HPDE6-E6E7 (cell line): ENCODE measurements around the gene SYT9.

Experiments
- DNase-seq: peaks from one replicate; pipeline ENCODE4 v3.0.0; 2011; ENCODE audit warnings: missing footprints; ENCODE audit errors: extremely low spot score

SYT9 gene

GRCh38 chr11:7423946-7424345 lies 172.2 kb downstream of the SYT9 start:
- DNase-seq = no peak

GRCh38 chr11:7427733-7428132 lies 176.0 kb downstream of the SYT9 start:
- DNase-seq = no peak

- DNase-seq = no peak
Measured at GRCh38 chr11:7428196-7428595, 176.5 kb downstream of the SYT9 start.

DNA sequence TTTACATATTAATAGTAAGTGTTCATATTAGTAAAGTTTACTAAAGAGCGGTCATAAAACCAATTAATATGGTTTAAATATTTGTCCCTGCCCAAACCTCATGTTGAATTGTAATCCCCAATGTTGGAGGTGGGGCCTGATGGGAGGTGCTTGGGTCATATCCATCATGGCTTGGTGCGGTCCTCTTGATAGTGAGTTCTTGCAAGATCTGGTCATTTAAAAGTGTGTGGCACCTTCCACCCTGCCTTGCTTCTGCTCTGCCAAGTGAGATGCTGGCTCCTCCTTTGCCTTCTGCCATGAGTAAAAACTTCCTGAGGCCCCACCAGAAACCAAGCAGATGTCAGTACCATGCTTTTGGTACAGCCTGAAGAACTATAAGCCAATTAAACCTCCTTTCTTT lies 178.8 kb downstream of the SYT9 start:
- no peak for DNase-seq

DNA sequence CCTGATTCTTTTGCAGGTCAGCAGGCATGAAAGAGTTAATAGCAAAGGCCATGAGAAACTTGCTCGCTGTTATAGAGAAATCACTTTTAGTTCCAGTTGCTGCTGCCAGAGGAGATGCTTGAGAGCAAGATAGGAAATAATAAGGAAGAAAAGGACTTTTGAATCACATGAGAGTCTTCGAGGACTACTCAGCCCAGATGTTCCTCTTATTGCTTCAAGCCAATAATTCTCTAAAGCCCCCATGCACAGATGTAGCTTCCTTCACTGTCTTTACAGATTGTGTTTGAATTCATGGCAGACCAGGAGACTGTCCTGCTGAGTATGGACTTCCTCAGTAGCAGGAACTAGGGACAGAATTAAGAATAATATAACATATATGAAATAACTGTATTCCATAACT lies 183.5 kb downstream of the SYT9 start:
- no peak for DNase-seq

DNA sequence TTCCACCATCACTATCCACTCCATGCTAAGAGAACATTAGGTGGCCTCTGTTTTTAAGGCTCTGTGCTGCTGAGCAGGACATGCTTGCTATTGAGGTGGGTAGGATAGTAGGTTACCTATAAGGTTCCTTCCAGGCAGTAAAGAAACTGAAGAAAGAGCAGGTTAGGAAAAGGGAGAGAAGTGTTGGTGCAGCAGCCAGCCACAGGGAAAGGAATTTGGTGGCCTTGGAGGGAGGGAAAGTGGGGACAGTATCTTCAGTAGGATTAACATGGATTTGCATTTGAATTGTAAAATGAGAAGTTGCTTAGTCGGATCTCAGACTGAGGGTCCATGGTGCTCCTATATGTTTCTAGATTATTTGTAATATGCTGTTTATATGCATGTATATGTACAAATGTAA lies 184.4 kb downstream of the SYT9 start:
- DNase-seq = no peak

- DNase-seq = no peak
Measured at GRCh38 chr11:7436657-7437056, 185.0 kb downstream of the SYT9 start.

DNA sequence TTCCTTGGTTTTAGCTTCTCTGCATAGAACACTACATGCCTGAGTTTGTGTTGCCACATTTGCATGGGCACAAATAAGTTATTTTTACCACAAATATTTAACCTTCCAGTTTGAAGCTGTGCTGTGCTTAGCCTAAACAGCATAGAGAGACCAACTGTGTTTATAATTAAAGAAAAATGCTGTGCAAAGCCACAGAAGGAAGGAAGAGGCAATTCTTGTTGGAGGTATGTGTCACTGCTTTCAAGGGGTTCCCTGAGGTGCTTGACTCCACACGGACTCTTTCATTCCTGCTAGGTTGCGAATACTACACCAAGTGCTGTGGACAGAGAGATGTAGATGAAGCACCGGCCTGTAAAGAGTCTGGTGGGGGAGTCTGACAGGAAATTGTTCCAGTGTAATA lies 186.0 kb downstream of the SYT9 start:
- no peak for DNase-seq

DNA sequence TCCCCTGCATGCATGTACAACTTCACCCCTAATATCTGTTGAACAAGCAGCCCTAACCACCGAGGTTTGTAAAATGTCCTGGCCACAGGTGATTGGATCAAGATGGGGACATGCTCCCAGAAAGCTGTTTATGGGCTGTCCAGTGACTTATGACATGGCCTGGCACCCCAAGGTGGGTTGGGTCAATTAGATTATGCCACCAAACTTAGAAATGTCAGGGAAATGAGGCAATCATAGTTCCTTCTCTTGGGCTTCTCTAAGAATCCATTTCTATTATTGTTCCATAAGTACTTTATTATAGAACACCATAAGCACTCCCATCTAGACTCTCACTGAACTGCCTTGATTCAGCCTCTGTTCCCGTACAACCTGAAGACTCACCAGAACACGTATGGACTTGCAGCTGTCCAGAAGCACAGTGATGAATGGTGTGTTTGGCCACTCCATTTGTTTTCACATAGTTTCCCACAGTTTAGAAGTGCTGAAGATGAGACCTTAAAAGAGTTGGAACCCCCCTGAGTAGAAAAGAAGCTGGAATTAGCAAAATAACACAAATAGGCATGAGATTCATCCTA lies 188.1 kb downstream of the SYT9 start:
- DNase-seq = no peak

DNA sequence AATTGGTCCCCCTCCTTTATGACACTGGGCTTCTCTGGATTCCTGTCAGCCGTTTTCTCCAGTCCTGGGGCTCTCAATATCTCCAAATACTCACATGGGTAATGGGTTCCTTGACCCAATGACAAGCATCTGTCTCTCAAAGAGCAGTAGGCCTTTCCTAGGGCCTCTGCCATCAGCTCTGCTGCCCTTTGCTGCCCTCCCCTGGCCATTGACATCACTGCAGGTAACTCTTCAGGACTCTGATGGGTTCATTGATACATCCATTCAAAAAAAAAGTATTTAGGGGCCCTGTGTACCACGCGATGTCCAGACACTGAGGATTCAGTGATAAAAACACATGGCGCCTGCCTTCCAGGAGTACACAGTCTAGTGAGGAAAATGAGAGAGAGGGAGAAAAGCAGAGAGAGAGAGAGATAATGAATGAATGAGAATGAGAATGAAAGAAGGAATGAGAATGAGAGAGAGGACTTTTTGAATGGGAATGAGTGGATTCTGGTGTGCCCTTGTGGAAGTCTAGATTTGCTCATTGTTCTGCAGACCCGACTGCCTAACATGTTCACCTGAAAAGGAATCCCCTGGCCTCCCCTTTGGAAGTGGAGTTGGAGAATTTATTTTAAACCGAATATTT lies 191.0 kb downstream of the SYT9 start:
- peak; percentile 34 for DNase-seq

- DNase-seq = no peak
Measured at GRCh38 chr11:7444091-7444981, 192.6 kb downstream of the SYT9 start.

GRCh38 chr11:7445564-7445963 lies 193.9 kb downstream of the SYT9 start:
- DNase-seq = no peak

DNA sequence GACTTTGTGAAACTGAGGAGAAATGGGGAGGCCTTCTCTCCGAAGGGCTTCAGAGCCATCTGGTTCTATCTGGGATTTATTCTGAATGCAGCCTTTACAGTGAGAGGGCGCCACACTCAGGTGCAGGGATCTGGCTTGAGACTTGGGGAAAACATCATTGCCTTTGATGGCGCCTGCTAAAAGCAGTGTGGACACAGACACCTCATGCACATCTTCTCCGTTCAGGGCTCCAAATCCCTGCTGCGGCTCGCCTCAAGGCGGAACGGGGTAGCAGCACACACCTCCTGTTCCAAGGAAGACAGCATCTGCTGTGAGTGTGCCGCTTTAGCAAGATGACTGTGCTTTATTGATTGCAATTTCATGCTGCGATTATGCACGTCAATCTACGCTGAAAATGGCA lies 196.5 kb downstream of the SYT9 start:
- DNase-seq = no peak

DNA sequence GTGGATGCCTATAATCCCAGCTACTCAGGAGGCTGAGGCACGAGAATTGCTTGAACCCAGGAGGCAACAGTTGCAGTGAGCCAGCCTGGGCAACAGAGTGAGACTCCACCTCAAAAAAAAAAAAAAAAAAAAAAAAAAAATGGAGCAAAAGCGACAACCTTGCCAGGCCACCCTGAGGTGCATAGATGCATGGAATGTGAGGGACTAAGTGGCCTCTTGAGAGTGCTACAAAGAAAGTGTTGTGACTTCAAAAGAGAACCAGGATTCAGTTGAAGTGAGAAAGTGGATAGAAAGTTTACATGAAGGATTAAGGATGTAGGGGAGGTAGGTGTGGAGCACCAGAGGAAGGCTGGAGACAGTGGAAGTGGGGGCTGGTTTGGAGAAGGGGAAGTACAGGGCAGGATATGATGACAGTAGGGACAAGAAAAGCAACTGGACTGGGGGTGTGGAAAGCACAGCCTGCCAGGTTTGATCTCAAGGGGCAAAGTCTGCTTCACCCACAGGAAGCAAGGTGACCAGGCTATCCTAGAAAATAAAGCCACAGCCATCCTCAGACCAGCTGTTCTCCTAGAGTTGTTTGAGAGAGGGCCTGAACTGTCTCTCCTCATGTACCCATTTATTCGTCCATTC lies 197.6 kb downstream of the SYT9 start:
- DNase-seq = no peak

DNA sequence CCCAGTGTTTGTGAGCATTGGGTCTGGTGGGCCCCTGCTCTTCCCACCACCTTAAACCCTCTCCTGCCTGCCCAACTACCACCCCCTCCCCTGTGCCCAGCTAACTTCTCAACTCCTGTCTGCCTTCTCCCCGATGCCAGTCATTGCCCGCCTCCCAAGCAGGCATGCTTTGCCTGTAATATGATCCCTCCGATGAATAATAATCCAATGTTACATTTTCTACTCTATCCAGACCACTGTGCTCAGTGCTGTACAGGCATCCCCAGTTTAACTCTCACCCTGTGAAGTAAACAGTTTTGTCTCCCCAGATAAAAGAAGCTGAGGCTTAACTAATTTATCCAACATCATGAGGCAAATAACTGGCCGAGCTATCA lies 198.1 kb downstream of the SYT9 start:
- no peak for DNase-seq

DNA sequence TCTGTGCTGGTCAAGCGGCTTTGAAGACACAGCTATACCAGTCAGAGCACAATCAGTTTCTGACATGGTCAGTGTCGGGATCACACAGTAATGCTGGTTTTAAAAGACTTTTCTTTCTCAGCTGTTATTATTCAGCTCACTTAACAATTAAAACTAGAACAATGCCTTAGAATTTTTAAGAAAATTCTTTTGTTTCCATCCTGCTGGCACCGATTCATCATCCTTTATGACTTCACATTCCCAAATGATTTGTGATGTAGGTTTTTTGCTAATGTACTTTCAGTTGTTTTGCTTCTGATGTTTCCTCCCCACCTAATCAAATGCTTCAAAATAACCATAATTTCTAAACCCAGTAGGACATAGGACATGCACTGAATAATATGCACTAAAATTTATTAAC lies 199.1 kb downstream of the SYT9 start:
- no peak for DNase-seq

DNA sequence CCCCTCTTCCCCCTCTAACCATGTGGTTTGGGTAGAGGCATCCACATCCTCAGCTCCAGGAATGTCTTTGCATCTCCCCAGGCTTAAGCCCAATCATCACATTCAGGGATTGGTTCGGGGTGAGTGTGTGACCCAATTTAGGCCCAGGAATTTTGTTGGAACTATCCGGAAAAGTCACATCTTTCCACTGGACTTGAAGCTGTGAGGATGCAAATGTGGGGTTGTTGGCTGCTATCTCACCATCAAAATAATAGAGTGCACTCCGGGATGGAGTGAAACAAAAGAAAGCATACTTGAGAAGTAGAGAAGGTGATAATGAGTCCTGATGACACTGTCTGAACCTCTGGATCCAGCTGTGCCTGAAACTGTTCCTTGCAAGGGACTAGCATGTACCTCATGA lies 199.8 kb downstream of the SYT9 start:
- no peak for DNase-seq

DNA sequence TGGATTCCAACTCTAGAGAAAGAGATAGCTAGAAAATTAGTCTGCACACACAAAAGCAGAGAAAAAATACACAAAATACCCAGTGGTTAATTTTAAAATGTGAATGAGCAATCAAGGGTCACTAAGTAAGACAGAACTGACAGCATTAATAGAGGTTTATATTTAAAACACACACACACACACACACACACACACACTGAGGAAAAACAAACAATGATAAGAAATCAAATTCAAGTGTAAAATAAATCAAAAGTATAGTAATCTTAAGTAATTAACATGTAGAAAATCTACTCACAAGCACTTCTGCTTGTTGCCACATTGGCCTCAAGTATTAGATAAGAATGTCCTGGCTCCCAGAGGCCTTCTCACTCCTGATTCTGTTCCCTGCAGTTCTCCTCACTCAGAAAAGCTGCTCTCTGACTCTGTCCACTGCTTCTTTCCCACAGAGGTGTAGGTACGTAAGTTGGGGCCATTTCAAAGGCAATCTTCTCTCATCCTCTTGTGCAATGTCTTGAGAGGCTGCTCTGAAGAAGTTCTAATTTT lies 200.3 kb downstream of the SYT9 start:
- DNase-seq = no peak

DNA sequence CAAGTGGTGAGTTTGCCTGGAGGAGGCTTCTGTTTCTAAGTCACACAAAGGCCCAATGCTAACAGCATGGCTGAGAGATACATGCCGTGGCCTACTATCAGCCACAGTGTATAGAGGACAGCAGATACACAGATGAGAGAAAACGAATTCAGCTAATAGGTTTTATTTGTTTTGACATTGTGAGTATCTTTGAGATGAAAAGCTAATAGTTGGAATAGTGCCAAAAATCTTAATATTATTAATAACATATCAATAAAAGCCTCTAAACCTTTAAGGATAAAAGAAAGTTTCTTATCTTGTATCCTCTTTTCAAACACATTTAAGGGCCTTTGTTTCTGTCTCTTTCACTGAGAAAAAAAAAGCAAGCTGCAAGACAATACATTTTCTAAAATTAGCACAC lies 203.2 kb downstream of the SYT9 start:
- DNase-seq = no peak

GRCh38 chr11:7457211-7457610 lies 205.5 kb downstream of the SYT9 start:
- DNase-seq = no peak

DNA sequence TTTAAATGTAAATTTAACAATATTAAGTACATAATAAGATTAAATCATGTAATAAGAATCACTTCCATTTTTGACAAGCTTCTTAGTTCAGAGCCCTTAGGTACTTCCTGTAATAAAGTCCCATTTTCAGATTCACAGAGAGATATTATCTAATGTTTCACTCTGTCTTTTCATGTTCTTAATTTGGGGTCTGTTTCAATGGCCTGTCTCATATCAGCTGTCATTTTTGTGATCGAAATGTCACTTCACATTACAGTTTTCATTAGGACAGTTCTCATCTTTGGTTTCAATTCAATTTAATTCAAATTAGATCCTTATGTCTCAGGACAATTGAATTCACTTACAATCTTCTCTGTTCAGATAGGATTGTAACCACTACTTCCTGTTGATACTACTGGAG lies 211.0 kb downstream of the SYT9 start:
- DNase-seq = no peak

DNA sequence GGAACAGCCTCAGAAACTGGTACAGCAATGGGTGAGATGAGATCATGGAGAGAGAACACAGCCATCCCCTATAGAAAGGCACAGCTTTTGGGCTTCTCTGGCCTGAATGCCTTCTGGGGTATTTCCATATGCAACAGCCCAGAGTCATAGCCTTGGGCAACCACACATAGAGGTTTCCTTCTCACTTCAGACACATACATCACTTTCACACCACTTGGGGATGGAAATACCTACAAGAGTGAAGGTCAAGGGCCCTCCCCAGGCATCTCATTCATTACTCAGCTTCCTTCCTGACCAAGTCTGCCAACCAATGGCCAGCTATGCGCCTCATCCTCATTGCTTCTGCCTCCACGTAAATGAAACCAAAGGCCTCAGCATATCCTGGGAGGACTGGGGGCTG lies 215.9 kb downstream of the SYT9 start:
- no peak for DNase-seq
